GM21367 (cell line): ENCODE measurements around the gene RESP18.
"Not testable (repeated sequence)": the region's sequence is repeated elsewhere in the genome, so short reads cannot be mapped to it uniquely, and the experiment has no call there.

ENCODE experiments used
- ATAC-seq: cut with Tn5 transposase; IDR thresholded peaks from one replicate; pipeline ENCODE4 v1.9.1; 2021; ENCODE audit not compliant: unreplicated experiment

The RESP18 gene

GRCh38 chr2:219325657-219326315 is 6.8 kb downstream of the RESP18 start:
- no peak for ATAC-seq

GRCh38 chr2:219325136-219325535 is 7.4 kb downstream of the RESP18 start:
- ATAC-seq, result no peak

- no peak for ATAC-seq
Observed at GRCh38 chr2:219323434-219323833, 9.1 kb downstream of the RESP18 start.

GRCh38 chr2:219314804-219315468 is 17.6 kb downstream of the RESP18 start:
- ATAC-seq, result no peak

GRCh38 chr2:219312683-219313263 is 19.8 kb downstream of the RESP18 start:
- not testable (repeated sequence) for ATAC-seq

GRCh38 chr2:219309278-219309677 is 23.3 kb downstream of the RESP18 start, which contains the start of gene PTPRN:
TSS of gene PTPRN (minus strand) at chr2:219309401. CDS start at chr2:219309332, 69 bp downstream.
- ATAC-seq, result no peak

- ATAC-seq, result no peak
Observed at GRCh38 chr2:219308142-219309101, 24.1 kb downstream of the RESP18 start.

GRCh38 chr2:219306047-219306446 is 26.5 kb downstream of the RESP18 start:
- no peak for ATAC-seq

GRCh38 chr2:219304223-219304622 is 28.3 kb downstream of the RESP18 start:
- ATAC-seq, result no peak

- ATAC-seq, result no peak
Observed at GRCh38 chr2:219302412-219302968, 30.1 kb downstream of the RESP18 start.

GRCh38 chr2:219300022-219300421 is 32.5 kb downstream of the RESP18 start:
- no peak for ATAC-seq

- ATAC-seq, result no peak
Observed at GRCh38 chr2:219299372-219299760, 33.2 kb downstream of the RESP18 start.

GRCh38 chr2:219298759-219299371 is 33.7 kb downstream of the RESP18 start:
- no peak for ATAC-seq

GRCh38 chr2:219297766-219298456 is 34.6 kb downstream of the RESP18 start:
- no peak for ATAC-seq

GRCh38 chr2:219296631-219297391 is 35.7 kb downstream of the RESP18 start:
- no peak for ATAC-seq

GRCh38 chr2:219296142-219296541 is 36.4 kb downstream of the RESP18 start:
- ATAC-seq, result no peak

GRCh38 chr2:219294356-219295351 is 37.9 kb downstream of the RESP18 start:
- ATAC-seq, result peak; percentile 86

GRCh38 chr2:219293736-219294231 is 38.8 kb downstream of the RESP18 start:
- ATAC-seq, result no peak
